Smooth muscle cell (in vitro differentiated cells): Measurements from ENCODE around the gene GPR157. TPM values are rescaled to one million over a fixed set of nuclear protein-coding genes. Genes with fewer than 3 reads are reported as not detected.
A peak's percentile ranks its signal among the peaks of the same experiment; 100 is the strongest.
"Not testable (repeated sequence)": the region's sequence is repeated elsewhere in the genome, so short reads cannot be mapped to it uniquely, and the experiment has no call there.

Source experiments
- DNase-seq: peaks from one replicate; lab custom pipeline; 2025; ENCODE audit not compliant: unreplicated experiment; lab: John Stamatoyannopoulos, UW
- H2AFZ ChIP-seq: fragments of 200-600 bp; sonication (generic); 2 replicates; pipeline ENCODE4 v1.6.0; 2016; ENCODE audit warnings: antibody characterized with exemption, low read depth, mild to moderate bottlenecking
- H3F3A ChIP-seq: fragments of 200-600 bp; sonication (generic); 2 replicates; pipeline ENCODE4 v1.6.0; 2017; ENCODE audit warnings: antibody characterized with exemption, low read depth
- H3K27ac ChIP-seq: fragments of 200-600 bp; sonication (generic); 2 replicates; pipeline ENCODE4 v1.5.1; 2016; ENCODE audit warnings: low read depth, mild to moderate bottlenecking
- H3K27me3 ChIP-seq: fragments of 200-600 bp; sonication (generic); 2 replicates; pipeline ENCODE4 v1.6.1; 2016; ENCODE audit warnings: low read depth, mild to moderate bottlenecking
- H3K36me3 ChIP-seq: fragments of 200-600 bp; sonication (generic); 2 replicates; pipeline ENCODE4 v1.5.1; 2016; ENCODE audit warnings: low read depth
- H3K4me1 ChIP-seq: fragments of 200-600 bp; sonication (generic); 2 replicates; pipeline ENCODE4 v1.5.1; 2016; ENCODE audit warnings: low read depth
- H3K4me2 ChIP-seq: fragments of 200-600 bp; sonication (generic); 2 replicates; pipeline ENCODE4 v1.6.0; 2016; ENCODE audit warnings: mild to moderate bottlenecking
- H3K4me3 ChIP-seq: fragments of 200-600 bp; sonication (generic); 2 replicates; pipeline ENCODE4 v1.5.1; 2016; ENCODE audit warnings: mild to moderate bottlenecking
- H3K79me2 ChIP-seq: fragments of 200-600 bp; sonication (generic); 2 replicates; pipeline ENCODE4 v1.6.0; 2016; ENCODE audit warnings: low read depth, mild to moderate bottlenecking
- H3K9ac ChIP-seq: fragments of 200-600 bp; sonication (generic); 2 replicates; pipeline ENCODE4 v1.6.0; 2016; ENCODE audit warnings: low read depth
- H3K9me3 ChIP-seq: fragments of 200-600 bp; sonication (generic); replicated peaks from 2 replicates; pipeline ENCODE4 v1.5.1; 2016; ENCODE audit warnings: low read depth
- H4K20me1 ChIP-seq: fragments of 200-600 bp; sonication (generic); 2 replicates; pipeline ENCODE4 v1.6.0; 2016; ENCODE audit warnings: low read depth
- CTCF ChIP-seq: fragments of 200-600 bp; sonication (generic); IDR thresholded peaks from 2 replicates; pipeline ENCODE4 v1.5.1; 2017; ENCODE audit warnings: borderline replicate concordance, mild to moderate bottlenecking, antibody characterized with exemption; ENCODE audit not compliant: insufficient read depth, poor library complexity, severe bottlenecking
- WGBS: methylation state at CpG from one replicate; pipeline ENCODE4 v1.1.7; 2016; ENCODE audit warnings: low lambda C conversion rate; 5-methylcytosine and 5-hydroxymethylcytosine counted together
- polyA plus RNA-seq: library from polyadenylated mRNA; unstranded; fragments of >200 nt; fragmentation: Nextera tagmentation; extraction: Ambion mirVana; gene quantifications from 2 replicates; pipeline ENCODE4 v1.2.1, GENCODE V29; 2016
- total RNA-seq: library from RNA; depleted of rRNA; stranded (reverse); fragments of >200 nt; gene quantifications from 2 replicates; pipeline ENCODE4 v1.2.3, GENCODE V29; 2014

GPR157 gene
- total and polyA plus RNA-seq, 2 experiments from 2014 or later, result 1.6 to 2.8 TPM

DNA sequence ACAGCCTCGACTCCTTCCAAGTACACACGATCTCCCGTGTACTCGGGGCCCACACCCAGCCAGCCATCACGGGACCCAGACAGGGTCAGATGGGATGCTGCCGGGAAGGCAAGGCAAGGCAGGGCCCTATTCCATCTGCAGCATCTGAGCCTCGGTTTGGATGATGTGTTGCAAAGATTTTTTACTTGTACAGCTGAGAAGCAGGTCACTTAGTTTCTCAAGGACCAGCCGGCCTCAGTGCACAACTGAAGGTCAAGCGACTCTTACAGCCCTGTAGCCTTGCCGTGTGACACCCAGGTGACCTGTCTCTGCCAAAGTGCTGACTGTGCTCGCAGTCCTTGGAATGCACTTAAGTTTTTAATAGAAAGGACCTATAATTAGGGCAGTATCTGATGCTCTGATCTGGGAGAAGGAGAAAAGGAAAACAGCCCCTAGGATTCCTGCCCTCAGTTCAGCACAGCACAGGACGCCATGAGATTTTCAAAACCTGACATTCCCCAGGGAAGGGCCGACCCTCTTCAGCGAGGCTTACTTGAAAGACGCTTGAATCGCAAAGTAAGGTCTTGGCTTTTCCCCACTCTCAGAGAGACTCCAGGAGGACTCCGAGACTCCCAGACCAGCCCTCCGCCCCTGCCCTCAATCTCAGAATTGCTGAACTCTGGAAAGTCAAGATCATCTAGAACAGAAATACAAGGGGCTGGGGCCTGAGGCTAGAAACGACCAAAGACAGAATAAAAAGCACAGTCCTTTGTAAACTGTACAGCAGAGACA lies 1.3 kb downstream of the GPR157 start:
- no peak for TF ChIP-seq CTCF
- no peak for DNase-seq
- 72% methylated on average over 19 of the region's 19 CpGs for WGBS

GRCh38 chr1:9126511-9126910 lies 2.4 kb downstream of the GPR157 start:
- H3K4me3 ChIP-seq, result peak overlapping the region; percentile 53
- H3F3A ChIP-seq, result peaks cover 12% of the 10 kb centered on the region
- H3K9ac ChIP-seq, result no peak overlapping the region
- H3K36me3 ChIP-seq, result no peaks in the 10 kb centered on the region
- H3K27ac ChIP-seq, result no peak overlapping the region
- WGBS, result 85% methylated on average over 2 of the region's 2 CpGs
- H3K4me1 ChIP-seq, result peaks cover 5% of the 10 kb centered on the region
- no peak overlapping the region for H3K4me2 ChIP-seq
- no peak for DNase-seq
- H4K20me1 ChIP-seq, result no peaks in the 10 kb centered on the region
- no peak for TF ChIP-seq CTCF
- no peaks in the 10 kb centered on the region for H3K79me2 ChIP-seq
- H3K27me3 ChIP-seq, result no peaks in the 10 kb centered on the region
- no peak overlapping the region for H2AFZ ChIP-seq
- H3K9me3 ChIP-seq, result no peaks in the 10 kb centered on the region

More for the DNA sequence above, 1.3 kb downstream of the GPR157 start:
- Histone ChIP-seq H3K27me3 (no peaks in the 10 kb centered on the region), H3F3A (peaks cover 12% of the 10 kb centered on the region), H3K9ac (no peak overlapping the region), H3K9me3 (no peaks in the 10 kb centered on the region), H3K36me3 (no peaks in the 10 kb centered on the region), H3K4me2 (peak overlapping the region; percentile 89), H2AFZ (no peak overlapping the region), H3K27ac (no peak overlapping the region), H3K4me3 (peak overlapping the region; percentile 53), H3K4me1 (peaks cover 5% of the 10 kb centered on the region), H4K20me1 (no peaks in the 10 kb centered on the region), H3K79me2 (no peaks in the 10 kb centered on the region)

DNA sequence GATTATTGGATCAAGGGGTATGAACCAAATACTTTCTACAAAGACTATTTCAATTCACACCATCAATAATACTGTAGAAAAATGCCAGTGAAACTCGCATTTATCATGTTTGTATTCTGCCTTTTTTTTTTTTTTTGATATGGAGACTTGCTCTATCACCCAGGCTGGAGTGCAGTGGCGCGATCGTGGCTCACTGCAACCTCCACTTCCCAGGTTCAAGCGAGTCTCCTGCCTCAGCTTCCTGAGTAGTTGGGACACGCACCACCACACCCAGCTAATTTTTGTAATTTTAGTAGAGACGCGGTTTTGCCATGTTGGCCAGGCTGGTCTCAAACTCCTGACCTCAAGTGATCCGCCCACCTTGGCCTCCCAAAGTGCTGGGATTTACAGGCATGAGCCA lies 3.1 kb downstream of the GPR157 start:
- H3K9me3 ChIP-seq, H3K4me3 ChIP-seq, H3K4me1 ChIP-seq, DNase-seq, H3K27me3 ChIP-seq, H3K27ac ChIP-seq, H2AFZ ChIP-seq, H3K9ac ChIP-seq, H3K36me3 ChIP-seq, H3K4me2 ChIP-seq, H3K79me2 ChIP-seq, H4K20me1 ChIP-seq: not testable (repeated sequence)
- peaks cover 12% of the 10 kb centered on the region for H3F3A ChIP-seq
- 88% methylated on average over 9 of the region's 9 CpGs for WGBS

DNA sequence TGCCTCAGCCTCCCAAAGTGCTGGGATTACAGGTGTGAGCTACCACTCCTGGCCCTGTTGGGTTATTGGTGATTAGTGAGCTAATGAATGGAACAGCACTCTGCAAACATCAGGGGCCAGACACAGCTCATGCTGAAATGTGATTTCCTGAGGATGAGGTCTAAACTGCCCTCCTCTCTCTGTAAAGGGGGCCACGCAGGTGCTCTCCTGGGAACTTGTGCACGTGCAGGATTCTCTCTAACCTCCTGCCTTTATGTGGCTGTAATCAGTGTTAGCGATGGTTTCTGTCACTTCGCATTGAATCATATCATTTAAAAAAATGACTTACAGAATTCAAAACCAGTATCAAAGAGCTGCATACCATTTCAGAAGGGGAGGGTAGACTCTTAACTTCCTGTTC lies 3.6 kb downstream of the GPR157 start:
- no peak for TF ChIP-seq CTCF
- Histone ChIP-seq H3K9me3 (no peaks in the 10 kb centered on the region), H3K27ac (no peak overlapping the region), H3K9ac (no peak overlapping the region), H3F3A (peaks cover 12% of the 10 kb centered on the region), H3K4me1 (peaks cover 5% of the 10 kb centered on the region), H3K4me2 (no peak overlapping the region), H3K79me2 (no peaks in the 10 kb centered on the region), H3K27me3 (no peaks in the 10 kb centered on the region), H4K20me1 (no peaks in the 10 kb centered on the region), H3K36me3 (no peaks in the 10 kb centered on the region), H3K4me3 (no peak overlapping the region), H2AFZ (no peak overlapping the region)
- WGBS, result 92% methylated on average over 4 of the region's 4 CpGs
- DNase-seq, result no peak

GRCh38 chr1:9124389-9124788 lies 4.5 kb downstream of the GPR157 start:
- not testable (repeated sequence) for H3F3A ChIP-seq, H3K4me1 ChIP-seq, DNase-seq, H3K36me3 ChIP-seq, H2AFZ ChIP-seq, H3K9ac ChIP-seq, H3K27ac ChIP-seq, H4K20me1 ChIP-seq, H3K9me3 ChIP-seq, H3K4me3 ChIP-seq, H3K27me3 ChIP-seq, H3K4me2 ChIP-seq, H3K79me2 ChIP-seq
- WGBS, result 75% methylated on average over 8 of the region's 8 CpGs

GRCh38 chr1:9123665-9124064 lies 5.2 kb downstream of the GPR157 start:
- H3K9me3 ChIP-seq, H3K27me3 ChIP-seq, H3K9ac ChIP-seq, H3K79me2 ChIP-seq, H3K4me1 ChIP-seq, H3K36me3 ChIP-seq, H3K4me2 ChIP-seq, H2AFZ ChIP-seq, H4K20me1 ChIP-seq, H3K4me3 ChIP-seq, DNase-seq, H3F3A ChIP-seq, H3K27ac ChIP-seq: not testable (repeated sequence)
- 96% methylated on average over 2 of the region's 2 CpGs for WGBS
